HG03108 (cell line): Measurements from ENCODE around the gene TUBGCP6.

Experiments used
- ATAC-seq: cut with Tn5 transposase; IDR thresholded peaks from one replicate; pipeline ENCODE4 v1.9.1; 2021; ENCODE audit warnings: moderate library complexity; ENCODE audit not compliant: unreplicated experiment

TUBGCP6 gene

GRCh38 chr22:50197856-50198623, 46.8 kb downstream of the TUBGCP6 start:
- no peak for ATAC-seq

- no peak for ATAC-seq
These were observed 47.6 kb downstream of the TUBGCP6 start for GRCh38 chr22:50197000-50197800.

GRCh38 chr22:50196256-50196655, 48.6 kb downstream of the TUBGCP6 start:
- ATAC-seq: no peak

- no peak for ATAC-seq
These were observed 50.6 kb downstream of the TUBGCP6 start for GRCh38 chr22:50194037-50194805.

GRCh38 chr22:50193621-50194020, 51.2 kb downstream of the TUBGCP6 start:
- no peak for ATAC-seq

GRCh38 chr22:50192436-50193204, 52.2 kb downstream of the TUBGCP6 start:
- no peak for ATAC-seq

GRCh38 chr22:50190941-50191741, 53.7 kb downstream of the TUBGCP6 start:
- no peak for ATAC-seq

- peak; percentile 44 for ATAC-seq
These were observed 54.5 kb downstream of the TUBGCP6 start for GRCh38 chr22:50190182-50190940.

- no peak for ATAC-seq
These were observed 55.0 kb downstream of the TUBGCP6 start for GRCh38 chr22:50189849-50190181.

GRCh38 chr22:50189184-50189848, 55.5 kb downstream of the TUBGCP6 start:
- ATAC-seq: no peak

- ATAC-seq: no peak
These were observed 56.5 kb downstream of the TUBGCP6 start for GRCh38 chr22:50188356-50188755.

GRCh38 chr22:50186761-50187523, 57.9 kb downstream of the TUBGCP6 start:
- no peak for ATAC-seq

GRCh38 chr22:50186181-50186714, 58.6 kb downstream of the TUBGCP6 start:
- ATAC-seq: no peak

GRCh38 chr22:50185375-50186087, 59.3 kb downstream of the TUBGCP6 start, which contains the start of gene TRABD:
TSS of gene TRABD (plus strand) at chr22:50185913. CDS start at chr22:50193061, 7,148 bp downstream.
- ATAC-seq: peak; percentile 23

GRCh38 chr22:50184902-50185374, 59.9 kb downstream of the TUBGCP6 start:
- ATAC-seq: no peak

- no peak for ATAC-seq
These were observed 60.6 kb downstream of the TUBGCP6 start for GRCh38 chr22:50184004-50184901.
